ENCODE data around the gene HDHD5.

The HDHD5 gene

GRCh38 chr22:17119481-17120202 lies 39.4 kb downstream of the HDHD5 start:
- Histone ChIP-seq H3K4me2 (ENCODE audit: insufficient read depth, low read length) (no peak overlapping the region), H3K9ac (ENCODE audit: low read depth, low read length) (no peak overlapping the region), H3K27ac (ENCODE audit: low read length) (no peak overlapping the region), H3K79me2 (ENCODE audit: insufficient read depth, low read length) (no peaks in the 10 kb centered on the region), H3K36me3 (ENCODE audit: insufficient read depth, low read length) (no peaks in the 10 kb centered on the region), H4K20me1 (ENCODE audit: insufficient read depth, low read length) (no peaks in the 10 kb centered on the region; the same call in 1 of the 2 replicates), H3K9me3 (ENCODE audit: insufficient read depth, low read length, severe bottlenecking) (no peaks in the 10 kb centered on the region), H3K27me3 (ENCODE audit: insufficient read depth, low read length, poor library complexity) (peaks cover 14% of the 10 kb centered on the region), H2AFZ (ENCODE audit: low read depth, low read length) (no peak overlapping the region), H3K4me1 (ENCODE audit: insufficient read depth, low read length) (peaks cover 58% of the 10 kb centered on the region), H3K4me3 (ENCODE audit: low read depth in 1 of 2, low read length in 2 of 2) (no peak overlapping the region)
- ATAC-seq (ENCODE audit: insufficient read depth, low read depth) (no peak), DNase-seq (no peak)
- TF ChIP-seq CTCF (IDR thresholded peaks at IDR 0.05; ENCODE audit: borderline replicate concordance, extremely low read depth, low read length, poor library complexity, severe bottlenecking) (peak; percentile 43), EZH2 (IDR thresholded peaks at IDR 0.05; ENCODE audit: borderline replicate concordance, low read depth, low read length, severe bottlenecking) (no peak)

DNA sequence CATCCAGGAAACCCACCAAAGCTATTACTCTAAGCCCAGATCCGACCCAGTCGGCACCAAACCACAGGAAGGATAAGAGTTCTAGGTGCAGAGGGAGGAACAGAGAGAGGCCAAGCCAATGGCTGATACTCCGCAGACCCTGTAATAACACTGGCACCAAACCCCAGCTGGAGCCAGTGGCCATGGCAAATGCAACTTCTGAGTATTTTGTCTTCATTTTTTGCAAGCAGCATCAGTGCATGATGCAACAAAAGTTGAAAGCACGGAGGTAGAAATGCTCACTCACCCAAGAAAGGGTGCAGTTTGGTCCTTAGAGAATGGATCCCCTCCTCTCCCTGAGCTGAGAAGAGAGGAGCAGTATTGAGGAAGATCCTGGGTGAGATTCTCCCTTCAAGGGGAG lies 40.7 kb downstream of the HDHD5 start:
- DNase-seq (no peak), ATAC-seq (ENCODE audit: insufficient read depth, low read depth) (no peak)
- Histone ChIP-seq H3K4me3 (ENCODE audit: low read depth in 1 of 2, low read length in 2 of 2) (peak overlapping the region in 1 of 2 experiments; percentile 13; a peak in 1 of 4 replicates), H2AFZ (ENCODE audit: low read depth, low read length) (no peak overlapping the region; the same call in 1 of the 2 replicates), H3K79me2 (ENCODE audit: insufficient read depth, low read length) (no peaks in the 10 kb centered on the region), H3K4me2 (ENCODE audit: insufficient read depth, low read length) (peak overlapping the region; percentile 47), H3K27me3 (ENCODE audit: insufficient read depth, low read length, poor library complexity) (peaks cover 14% of the 10 kb centered on the region), H4K20me1 (ENCODE audit: insufficient read depth, low read length) (no peaks in the 10 kb centered on the region; the same call in 1 of the 2 replicates), H3K9ac (ENCODE audit: low read depth, low read length) (peak overlapping the region; percentile 33), H3K27ac (ENCODE audit: low read length) (peak overlapping the region; percentile 87), H3K36me3 (ENCODE audit: insufficient read depth, low read length) (no peaks in the 10 kb centered on the region), H3K4me1 (ENCODE audit: insufficient read depth, low read length) (peaks cover 65% of the 10 kb centered on the region), H3K9me3 (ENCODE audit: insufficient read depth, low read length, severe bottlenecking) (no peaks in the 10 kb centered on the region)
- TF ChIP-seq CTCF (IDR thresholded peaks at IDR 0.05; ENCODE audit: borderline replicate concordance, extremely low read depth, low read length, poor library complexity, severe bottlenecking) (no peak), EZH2 (IDR thresholded peaks at IDR 0.05; ENCODE audit: borderline replicate concordance, low read depth, low read length, severe bottlenecking) (no peak)

DNA sequence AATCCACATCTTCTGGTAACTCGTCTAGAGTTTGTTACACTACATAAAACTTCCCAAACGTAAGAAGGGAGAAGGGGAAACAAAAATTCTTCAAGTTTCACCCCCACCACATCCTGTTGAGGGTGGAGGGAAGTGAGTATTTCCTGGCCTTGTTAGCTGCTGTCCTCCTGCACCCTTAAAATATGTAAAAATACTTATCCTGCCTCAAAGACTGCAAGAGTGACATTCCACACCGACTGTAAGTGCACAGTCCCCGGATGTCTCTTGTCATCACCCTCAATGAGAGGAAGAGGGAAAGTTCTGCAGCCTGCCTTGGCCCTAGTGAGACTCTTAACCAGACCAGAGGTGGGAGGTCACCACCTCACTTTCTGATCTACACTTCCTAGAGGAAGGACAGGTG lies 41.2 kb downstream of the HDHD5 start:
- Histone ChIP-seq H3K9ac (ENCODE audit: low read depth, low read length) (peak overlapping the region; percentile 33), H3K4me1 (ENCODE audit: insufficient read depth, low read length) (peaks cover 65% of the 10 kb centered on the region), H3K4me3 (ENCODE audit: low read depth in 1 of 2, low read length in 2 of 2) (0 out of 4 replicates have a peak overlapping the region, but pooled peaks of 1 of the 2 experiments have one; percentile 13), H3K27me3 (ENCODE audit: insufficient read depth, low read length, poor library complexity) (peaks cover 14% of the 10 kb centered on the region), H3K9me3 (ENCODE audit: insufficient read depth, low read length, severe bottlenecking) (no peaks in the 10 kb centered on the region), H3K79me2 (ENCODE audit: insufficient read depth, low read length) (no peaks in the 10 kb centered on the region), H3K27ac (ENCODE audit: low read length) (peak overlapping the region; percentile 87), H2AFZ (ENCODE audit: low read depth, low read length) (no peak overlapping the region; the same call in 1 of the 2 replicates), H3K36me3 (ENCODE audit: insufficient read depth, low read length) (no peaks in the 10 kb centered on the region), H3K4me2 (ENCODE audit: insufficient read depth, low read length) (peak overlapping the region; percentile 47), H4K20me1 (ENCODE audit: insufficient read depth, low read length) (no peaks in the 10 kb centered on the region; the same call in 1 of the 2 replicates)
- peak; percentile 69 for ATAC-seq (ENCODE audit: insufficient read depth, low read depth)
- TF ChIP-seq CTCF (IDR thresholded peaks at IDR 0.05; ENCODE audit: borderline replicate concordance, extremely low read depth, low read length, poor library complexity, severe bottlenecking), result no peak
- TF ChIP-seq EZH2 (IDR thresholded peaks at IDR 0.05; ENCODE audit: borderline replicate concordance, low read depth, low read length, severe bottlenecking), result no peak
- peak; percentile 54 for DNase-seq

Measured in DND-41 (cell line).